GM21360 (cell line): ENCODE results near the gene SV2C.
"Not testable (repeated sequence)": the region's sequence is repeated elsewhere in the genome, so short reads cannot be mapped to it uniquely, and the experiment has no call there.

Experiments
- ATAC-seq: cut with Tn5 transposase; IDR thresholded peaks from one replicate; pipeline ENCODE4 v1.9.1; 2021; ENCODE audit warnings: mild to moderate bottlenecking, moderate library complexity; ENCODE audit not compliant: unreplicated experiment

The SV2C gene

GRCh38 chr5:76199336-76200318 is 116.4 kb downstream of the SV2C start:
- no peak for ATAC-seq

GRCh38 chr5:76202182-76202581 is 119.0 kb downstream of the SV2C start:
- no peak for ATAC-seq

DNA sequence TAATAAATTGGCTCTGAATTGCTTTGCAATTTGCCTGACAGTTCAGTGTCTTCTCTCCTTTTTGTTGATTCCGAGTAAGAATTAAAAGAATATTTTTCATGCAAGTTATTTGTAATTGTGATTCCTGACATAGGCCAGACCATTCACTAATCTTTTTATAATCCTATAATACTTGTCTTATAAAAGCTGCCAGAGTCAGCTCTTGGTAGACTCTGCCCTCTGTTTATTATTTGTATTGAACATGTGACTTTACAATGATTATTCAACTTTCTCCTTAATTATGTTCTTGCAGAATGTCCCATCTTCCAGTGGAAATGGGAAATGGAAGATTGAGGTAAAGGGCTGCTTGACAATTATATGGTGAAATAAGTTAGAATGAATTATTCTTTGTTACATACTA is 121.0 kb downstream of the SV2C start:
- no peak for ATAC-seq

GRCh38 chr5:76204713-76205112 is 121.5 kb downstream of the SV2C start:
- ATAC-seq, result no peak

- no peak for ATAC-seq
These were observed 123.9 kb downstream of the SV2C start for GRCh38 chr5:76207120-76207519.

- ATAC-seq, result no peak
These were observed 126.1 kb downstream of the SV2C start for GRCh38 chr5:76209297-76209696.

DNA sequence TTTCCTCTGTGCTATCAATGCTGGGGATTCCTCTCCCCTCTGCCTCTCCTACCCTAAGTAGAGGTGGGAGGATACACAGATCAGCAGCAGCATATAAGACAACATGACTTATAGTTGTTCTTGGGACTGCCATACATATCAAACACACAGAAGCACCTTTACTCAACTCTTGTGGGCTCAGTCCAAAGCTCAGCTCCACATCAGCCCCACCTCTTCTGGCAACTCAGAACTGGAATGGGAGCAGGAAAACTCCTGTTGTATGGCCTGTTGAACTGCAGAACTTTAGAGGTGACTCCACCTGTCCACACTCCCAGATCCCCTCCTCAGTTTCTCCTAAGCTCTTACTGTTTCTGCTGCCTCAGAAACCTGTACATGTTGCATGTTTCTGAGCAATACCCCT is 127.8 kb downstream of the SV2C start:
- ATAC-seq, result no peak

GRCh38 chr5:76213858-76214257 is 130.7 kb downstream of the SV2C start:
- no peak for ATAC-seq

DNA sequence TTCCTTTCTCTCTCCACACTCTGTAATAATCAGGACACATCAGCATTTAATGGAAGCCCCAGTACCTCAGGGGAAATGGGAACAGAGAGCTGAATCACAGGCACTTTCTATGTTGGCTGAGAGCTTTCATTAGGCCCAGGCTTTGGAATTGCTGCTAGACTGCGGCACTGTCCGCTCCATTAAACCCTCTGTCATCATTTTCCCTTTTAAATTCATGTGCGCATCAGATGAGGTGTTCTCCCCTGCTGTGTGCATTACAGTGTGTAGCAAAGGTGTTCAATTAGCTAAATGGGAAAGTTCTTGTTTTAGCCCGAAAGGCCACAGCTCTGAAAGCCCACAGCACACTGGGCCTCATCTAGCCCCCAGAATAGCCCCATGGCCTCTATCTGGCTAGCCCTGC is 133.6 kb downstream of the SV2C start:
- ATAC-seq, result no peak

- no peak for ATAC-seq
These were observed 136.5 kb downstream of the SV2C start for GRCh38 chr5:76219636-76220035.

DNA sequence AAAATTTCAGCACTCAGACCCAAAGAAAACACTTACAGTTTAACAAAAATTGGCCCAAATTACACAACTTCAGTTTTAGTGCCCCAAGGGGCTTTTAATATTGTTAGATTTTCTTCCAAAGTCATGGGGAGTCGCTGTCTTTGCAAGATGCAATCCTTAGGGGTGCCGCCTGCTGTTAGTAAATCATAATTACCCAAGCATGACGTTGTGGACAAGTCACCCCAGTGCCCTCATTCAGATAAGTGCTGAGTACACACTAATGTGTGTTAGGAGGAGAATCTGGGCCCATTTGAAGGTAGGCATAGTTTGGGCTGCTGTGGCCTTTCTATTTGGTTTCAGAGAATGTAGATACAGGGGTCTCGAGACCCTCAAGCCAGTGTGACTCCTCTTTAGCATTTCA is 138.1 kb downstream of the SV2C start:
- no peak for ATAC-seq

DNA sequence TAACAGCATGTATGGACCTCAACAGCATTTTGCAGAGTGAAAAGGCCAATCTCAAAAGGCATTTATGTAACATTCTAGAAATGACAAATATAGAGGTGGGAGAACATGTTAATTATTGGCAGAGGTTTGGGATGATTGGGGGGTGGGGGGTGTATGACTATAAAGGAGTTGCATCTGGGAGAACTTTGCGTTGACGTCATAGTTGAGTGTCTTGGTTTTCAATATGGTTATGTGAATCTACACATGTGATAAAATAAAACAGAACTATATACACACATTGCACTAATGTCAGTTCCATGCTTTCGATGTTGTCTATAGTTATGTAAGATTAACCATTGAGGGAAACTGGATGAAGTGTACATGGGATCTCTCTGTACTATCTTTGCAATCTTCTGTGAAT is 139.1 kb downstream of the SV2C start:
- ATAC-seq, result no peak

- no peak for ATAC-seq
These were observed 140.5 kb downstream of the SV2C start for GRCh38 chr5:76223696-76224095.

- no peak for ATAC-seq
These were observed 141.7 kb downstream of the SV2C start for GRCh38 chr5:76224898-76225297.

DNA sequence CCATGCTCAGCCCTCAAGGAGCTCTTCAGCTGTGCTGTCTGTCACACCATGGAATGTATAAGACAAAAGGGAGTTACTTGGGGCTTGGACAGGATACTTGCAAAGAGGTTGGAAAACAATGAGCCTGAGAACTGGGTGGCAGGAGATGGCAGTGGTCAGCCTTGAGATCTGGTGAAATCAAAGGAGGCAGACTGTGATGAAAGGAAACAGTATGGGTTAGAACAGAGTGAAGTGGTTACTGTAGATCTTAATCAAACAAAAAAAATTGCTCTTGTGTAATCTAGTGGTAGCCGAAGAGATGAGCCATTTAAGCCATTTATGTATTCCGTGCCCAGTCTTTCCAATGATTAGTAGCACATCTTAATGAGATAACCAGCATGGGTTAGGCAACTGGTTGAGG is 142.2 kb downstream of the SV2C start:
- no peak for ATAC-seq

DNA sequence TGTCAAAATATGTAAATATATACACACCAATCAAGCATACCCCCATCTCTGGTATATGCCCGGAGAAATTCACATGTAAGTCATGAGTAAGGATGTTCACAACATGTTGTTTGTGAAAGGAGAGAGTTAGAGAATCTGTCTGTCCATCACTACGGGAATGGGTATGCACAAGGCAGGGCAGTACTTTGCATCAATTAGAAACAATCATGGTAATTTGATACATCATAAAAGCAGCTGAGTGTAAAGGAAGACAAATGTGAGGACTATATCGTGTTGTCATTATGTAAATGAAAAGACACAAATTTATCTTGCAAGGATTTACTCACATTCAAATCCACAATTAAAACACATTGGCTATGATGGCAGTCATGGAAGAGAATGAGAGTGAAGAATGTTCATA is 146.7 kb downstream of the SV2C start:
- ATAC-seq, result no peak

DNA sequence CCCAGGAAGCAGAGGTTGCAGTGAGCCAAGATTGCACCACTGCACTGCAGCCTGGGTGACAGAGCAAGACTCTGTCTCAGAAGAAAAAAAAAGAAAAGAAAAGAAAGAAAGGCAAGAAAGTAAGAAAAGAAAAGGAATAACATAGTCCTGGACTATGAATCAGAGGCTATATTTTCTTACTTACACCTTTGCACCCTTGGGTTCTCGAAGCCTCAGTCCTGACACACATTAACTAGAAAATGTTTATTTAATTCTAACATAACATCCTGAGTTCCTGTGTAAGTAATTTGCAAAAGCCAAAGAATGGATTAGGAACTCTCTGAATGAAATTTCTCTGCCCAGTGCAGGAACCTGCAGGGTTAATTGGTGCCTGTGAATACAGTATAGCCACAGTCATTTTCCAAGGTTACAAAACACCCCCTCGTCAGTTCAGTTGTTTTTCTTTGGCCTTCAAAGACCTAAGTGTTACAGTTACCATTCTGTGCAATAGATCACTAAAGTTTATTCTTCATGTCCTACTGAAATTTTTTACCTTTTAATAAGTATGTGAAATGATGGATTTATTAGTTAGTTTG is 147.6 kb downstream of the SV2C start:
- no peak for ATAC-seq

DNA sequence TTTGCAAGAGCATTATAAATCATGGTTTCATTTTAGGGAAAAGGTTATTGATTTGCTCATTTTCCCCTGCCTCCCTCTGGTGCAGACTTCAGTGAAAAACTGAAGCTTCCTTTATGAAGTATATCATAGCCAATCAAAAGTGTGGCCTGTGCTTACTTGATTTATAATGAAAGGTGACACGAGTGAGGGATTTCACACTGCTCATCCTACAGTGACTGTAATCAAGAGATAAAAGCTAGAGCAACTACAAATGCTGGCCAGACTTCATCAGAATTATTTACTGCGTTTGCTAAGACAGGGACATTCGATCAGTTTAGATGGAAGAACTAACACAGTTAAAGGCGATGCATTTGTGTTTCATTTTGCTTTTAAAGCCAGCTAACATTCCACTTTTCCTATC is 151.5 kb downstream of the SV2C start:
- no peak for ATAC-seq

DNA sequence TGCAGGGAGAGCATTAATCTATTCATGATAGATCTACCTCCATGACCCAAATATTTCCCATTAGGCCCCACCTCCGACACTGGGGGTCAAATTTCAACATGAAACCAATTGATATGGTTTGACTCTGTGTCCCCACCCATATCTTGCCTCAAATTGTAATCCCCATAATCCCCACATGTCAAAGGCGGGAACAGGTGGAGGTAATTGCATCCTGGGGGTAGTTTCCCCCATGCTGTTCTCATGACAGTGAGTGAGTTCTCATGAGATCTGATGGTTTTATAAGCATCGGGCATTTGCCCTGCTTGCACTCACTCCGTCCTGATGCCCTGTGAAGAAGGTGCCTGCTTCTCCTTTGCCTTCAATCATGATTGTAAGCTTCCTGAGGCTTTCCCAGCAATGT is 153.5 kb downstream of the SV2C start:
- ATAC-seq, result no peak

DNA sequence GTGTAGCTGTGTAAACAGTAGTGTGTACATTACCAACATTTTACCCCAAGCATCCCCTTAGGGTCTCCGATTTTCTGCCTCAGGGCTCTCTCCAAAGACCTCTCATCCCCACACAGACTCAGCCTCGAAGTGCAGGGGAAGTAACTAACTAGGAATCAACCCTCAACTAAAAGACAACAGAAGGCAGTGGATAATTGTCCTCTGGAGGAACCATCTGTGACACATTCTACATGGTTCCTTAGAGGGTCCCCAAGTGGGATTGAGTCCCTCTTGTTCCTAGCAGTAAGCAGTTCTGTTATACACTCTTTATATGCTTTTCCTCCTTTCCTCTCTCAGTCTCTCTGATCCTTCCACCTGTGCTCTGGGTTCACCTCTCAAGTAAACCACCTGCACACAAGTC is 157.2 kb downstream of the SV2C start:
- no peak for ATAC-seq

DNA sequence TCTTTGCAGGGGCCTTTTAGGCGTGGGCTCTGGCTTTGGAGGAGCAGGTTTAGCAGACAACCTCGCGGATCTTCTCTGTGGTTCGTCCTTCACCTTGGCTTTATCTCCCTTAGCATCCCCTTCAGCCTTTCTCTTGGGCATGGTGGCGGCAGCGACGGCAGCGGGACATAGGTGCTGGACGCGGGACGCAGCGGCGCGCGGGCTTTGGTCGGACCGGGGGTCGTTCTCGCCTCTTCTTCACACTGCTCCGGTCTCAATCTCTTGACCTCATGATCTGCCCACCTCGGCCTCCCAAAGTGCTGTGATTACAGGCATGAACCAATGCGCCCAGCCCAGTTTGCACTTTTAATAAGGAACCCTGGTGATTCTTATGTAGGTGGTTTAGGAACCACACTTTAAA is 159.0 kb downstream of the SV2C start:
- ATAC-seq, result not testable (repeated sequence)

GRCh38 chr5:76245590-76245989 is 162.4 kb downstream of the SV2C start:
- ATAC-seq, result no peak
